Activated CD4-positive, alpha-beta T cell treated with anti-CD3 and anti-CD28 coated beads, Interleukin-2, amount 50 U/mL, for 24 hours (primary cell): ENCODE measurements around the gene PGAP6.
"Not testable (repeated sequence)": the region's sequence is repeated elsewhere in the genome, so short reads cannot be mapped to it uniquely, and the experiment has no call there.

Experiments
- DNase-seq, 2 donors: peaks; one replicate each; pipeline ENCODE4 v3.0.0-alpha.2; 2020; ENCODE audit warnings: low read depth in 1 of 2, low spot score in 1 of 2

Gene PGAP6

DNA sequence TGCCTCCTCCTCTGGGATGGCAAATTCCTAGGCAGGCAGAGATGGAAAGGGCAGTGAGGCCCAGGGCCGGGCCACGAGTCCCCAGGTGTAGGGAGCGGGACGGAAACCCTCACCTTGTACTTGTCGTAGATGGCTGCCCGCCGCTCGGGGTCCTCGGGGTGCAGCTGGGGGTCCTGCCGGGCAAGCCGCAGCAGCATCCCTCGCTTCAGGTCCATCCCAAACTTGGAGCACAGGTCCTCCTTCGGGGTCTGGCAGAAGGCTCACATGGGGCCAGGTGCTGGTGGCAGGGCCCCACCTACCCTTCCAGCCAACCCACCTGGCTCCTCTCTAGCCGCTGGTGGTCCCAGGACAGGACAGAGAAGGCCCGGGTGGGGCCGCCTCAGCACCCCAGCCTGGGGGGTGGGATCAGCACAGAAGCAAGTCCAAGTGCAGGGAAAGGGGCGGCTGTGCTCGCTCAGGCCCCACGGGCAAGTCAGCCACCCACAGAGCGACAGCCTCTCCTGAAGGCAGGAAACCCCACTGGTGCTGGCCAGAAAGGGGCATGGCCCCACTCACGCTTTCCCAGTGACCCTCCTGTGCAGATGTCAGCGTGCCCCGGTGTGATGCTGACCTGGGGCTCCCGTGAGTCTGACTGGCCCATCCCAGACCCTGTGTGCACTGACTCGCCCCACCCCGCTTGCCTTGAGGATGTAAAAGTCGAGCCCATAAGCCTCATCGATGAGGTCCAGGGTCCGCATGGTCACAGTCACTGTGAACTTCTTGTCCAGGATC, 13.2 kb downstream of the PGAP6 start:
- no peak for DNase-seq

DNA sequence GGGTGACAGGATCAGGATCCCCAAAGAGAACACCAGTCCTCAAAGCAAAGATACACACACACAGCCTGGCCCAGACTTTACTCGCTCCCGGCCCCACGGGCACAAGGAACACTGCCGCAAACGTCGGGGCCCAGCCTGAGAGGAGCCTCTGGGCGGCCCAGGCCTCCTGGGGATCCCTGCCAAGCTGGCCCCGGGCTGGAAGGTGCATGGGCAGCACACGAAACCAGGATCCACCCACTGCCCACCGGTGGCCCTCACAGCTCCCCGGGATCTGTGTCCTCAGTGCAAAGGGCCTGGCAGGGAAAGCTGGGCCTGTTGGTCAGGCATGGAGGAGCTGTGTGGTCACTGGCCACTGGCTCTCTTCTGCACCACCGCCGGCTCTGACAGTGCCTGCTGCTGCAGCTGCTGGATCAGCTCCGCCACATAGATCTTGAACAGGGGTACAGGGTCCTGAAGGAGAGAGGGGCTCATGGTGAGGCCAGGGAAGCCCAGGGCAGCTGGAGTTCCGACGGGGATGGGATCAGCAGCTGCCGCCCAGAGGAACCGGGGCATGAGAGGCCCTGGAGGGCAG, 14.4 kb downstream of the PGAP6 start:
- no peak for DNase-seq

DNA sequence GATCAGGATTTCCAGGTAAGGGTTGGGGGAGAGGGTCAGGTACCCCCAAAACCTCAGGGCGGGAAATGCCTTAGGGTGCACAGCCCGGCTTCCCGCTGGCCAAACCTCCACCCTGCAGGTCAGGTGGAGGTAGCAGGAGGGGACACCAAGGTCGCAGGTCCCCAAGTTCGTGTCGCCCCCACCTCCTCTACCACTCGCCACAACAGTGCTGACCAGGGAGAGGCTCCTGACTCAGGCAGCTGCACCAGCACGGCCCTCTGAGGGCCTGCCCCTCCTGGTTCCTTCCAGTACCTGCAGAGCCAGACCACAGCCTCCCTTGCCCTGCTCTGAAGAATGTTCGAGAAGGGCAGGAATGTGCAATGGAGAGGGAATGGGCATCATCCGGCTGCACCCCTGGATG, 15.3 kb downstream of the PGAP6 start:
- no peak for DNase-seq

DNA sequence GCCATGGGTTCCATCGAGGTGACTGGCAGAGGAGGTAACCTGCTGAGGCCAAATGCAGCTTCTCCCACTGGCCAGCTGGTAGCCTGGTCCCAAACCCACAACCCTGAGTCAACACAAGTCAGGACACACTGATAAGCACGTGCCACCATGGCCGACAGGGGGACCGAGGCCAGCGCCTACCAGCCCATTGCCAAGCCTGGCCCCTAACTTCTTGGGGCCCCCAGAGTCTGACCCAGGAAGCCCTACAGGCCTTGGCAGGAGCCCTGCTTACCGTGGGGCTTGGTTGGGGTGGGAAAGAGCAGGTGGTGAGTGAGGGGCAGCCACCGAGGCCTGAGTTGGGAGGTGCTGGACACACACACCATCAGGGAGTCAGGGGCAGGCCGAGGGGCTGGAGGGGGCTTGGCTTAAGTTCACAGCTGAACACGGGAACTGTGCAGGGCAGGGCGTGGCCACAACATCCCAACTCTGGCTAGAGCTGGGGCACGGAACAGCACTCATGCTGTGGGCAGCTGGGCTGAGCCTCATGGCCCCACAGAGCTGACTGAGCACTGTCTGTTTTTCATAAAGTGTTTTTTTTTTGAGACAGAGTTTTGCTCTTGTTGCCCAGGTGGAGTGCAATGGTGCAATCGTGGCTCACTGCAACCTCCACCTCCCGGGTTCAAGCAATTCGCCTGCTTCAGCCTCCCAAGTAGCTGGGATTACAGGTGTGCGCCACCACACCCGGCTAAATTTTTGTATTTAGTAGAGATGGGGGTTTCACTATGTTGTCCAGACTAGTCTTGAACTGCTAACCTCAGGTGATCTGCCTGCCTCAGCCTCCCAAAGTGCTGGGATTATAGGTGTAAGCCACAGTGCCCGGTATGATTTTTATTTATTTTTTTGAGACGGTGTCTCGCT, 16.9 kb downstream of the PGAP6 start:
- no peak for DNase-seq

DNA sequence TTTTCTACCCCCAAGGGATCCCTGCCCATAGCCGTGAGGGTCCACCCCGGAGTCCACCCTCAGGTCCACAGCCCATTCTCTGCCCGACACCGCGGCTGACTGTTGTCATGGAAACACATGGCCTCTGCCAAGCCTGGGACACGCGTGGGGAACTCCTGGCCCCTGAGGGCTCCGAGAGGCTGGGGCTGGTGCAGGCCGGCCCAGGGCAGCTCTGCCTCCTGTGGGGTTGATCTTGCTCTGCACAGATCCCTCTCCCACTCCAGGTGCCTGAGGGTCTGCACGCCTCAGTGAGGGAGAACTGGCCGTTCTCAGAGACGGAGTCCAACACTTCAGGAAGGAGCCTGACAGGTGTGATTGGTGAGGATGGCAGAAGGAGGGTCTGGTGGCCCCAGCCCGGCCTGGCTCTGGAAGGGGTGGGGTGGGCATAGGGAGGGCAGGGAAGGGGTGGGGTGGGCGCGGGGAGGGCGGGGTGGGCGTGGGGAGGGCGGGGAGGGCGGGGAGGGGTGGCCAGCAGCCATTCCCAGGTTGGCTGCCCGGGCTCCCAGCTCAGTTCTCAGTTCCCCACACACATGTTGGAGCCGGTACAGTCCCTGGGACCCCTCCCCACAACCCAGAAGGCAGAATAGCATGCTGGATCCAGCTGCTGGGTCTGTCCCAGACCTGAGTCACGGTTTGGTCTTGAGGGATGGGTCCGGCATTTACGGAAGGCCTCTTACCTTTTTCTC, 17.9 kb downstream of the PGAP6 start:
- no peak for DNase-seq

DNA sequence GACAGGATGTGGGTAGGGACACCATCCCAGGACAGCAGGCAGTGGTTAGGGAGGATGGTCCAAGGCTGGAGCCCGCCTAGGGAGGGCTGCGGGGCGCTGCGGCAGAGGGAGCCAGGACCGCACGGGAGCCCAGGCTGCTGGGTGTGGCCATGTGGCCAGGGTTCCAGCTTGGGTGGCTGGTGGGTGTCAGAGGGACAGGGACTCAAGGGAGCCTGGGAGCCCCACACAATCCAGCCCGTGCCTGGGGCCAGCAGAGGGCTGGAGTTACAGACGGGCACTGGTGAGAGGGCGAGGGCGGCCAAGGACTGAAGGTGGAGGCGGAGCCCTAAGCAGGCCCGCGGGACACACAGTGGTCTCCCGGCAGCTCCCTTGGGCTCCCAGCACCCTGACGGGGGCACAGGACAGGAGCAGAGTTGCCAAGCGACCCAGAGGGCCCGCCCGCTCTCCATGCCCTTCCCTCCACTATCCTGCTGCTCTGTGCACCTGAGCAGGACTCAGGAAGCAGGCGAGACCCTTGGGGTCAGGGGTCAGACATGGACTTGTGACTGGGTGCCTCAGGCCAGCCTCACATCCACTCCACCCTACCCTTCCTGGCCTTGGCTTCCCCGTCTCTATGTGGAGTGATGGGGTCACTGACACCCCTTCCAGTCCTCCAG, 18.5 kb downstream of the PGAP6 start:
- no peak for DNase-seq

DNA sequence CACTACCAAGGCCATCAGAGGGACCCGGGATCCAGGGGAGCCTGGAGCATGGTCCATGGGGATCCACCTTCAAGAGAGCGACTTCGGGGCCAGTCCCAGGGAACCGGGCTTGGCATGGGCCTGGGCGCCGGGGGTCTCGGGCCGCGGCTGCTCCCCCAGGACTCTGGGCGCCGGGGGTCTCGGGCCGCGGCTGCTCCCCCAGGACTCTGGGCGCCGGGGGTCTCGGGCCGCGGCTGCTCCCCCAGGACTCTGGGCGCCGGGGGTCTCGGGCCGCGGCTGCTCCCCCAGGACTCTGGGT, 19.1 kb downstream of the PGAP6 start:
- not testable (repeated sequence) for DNase-seq

DNA sequence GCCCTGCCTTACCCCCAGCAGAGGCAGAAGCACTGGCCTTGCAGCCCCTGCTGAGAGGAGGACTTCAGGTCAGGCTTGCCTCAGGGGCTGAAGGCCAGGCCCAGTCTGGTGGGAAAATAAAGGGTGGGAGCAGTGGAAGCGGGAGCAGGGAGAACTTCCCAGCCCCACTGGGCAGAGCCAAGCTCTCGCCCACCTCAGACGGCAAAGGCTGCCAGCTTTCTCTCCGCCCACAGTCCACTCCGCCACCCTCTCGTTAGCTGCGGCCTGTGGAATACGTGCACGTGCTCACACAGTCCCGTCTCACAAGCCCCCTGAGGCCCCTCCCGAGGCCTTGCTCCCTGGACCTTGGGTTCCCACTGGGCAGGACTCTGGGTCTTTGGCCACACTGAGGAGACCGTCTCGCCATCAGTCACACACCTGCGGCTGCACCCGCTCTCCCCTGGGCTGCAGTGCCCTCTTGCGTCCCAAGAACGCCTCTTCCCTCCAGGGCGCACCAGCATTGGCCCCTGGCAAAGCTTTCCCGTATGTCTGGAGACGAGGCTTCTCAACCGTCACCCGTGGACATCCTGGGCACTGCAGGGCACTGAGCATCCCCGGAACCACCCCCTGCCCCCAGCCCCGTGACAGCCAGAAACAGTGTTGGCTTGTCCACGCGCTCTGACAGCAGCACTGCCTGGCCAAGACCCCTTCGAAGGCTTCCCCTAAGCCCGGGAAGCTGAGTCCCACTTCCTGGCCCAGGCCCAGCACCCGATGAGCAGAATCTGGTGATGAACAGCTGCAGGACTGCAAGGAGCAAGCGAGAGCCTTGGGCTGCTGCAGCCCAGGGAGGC, 19.7 kb downstream of the PGAP6 start:
- peak; percentile 54 to 60 for DNase-seq

DNA sequence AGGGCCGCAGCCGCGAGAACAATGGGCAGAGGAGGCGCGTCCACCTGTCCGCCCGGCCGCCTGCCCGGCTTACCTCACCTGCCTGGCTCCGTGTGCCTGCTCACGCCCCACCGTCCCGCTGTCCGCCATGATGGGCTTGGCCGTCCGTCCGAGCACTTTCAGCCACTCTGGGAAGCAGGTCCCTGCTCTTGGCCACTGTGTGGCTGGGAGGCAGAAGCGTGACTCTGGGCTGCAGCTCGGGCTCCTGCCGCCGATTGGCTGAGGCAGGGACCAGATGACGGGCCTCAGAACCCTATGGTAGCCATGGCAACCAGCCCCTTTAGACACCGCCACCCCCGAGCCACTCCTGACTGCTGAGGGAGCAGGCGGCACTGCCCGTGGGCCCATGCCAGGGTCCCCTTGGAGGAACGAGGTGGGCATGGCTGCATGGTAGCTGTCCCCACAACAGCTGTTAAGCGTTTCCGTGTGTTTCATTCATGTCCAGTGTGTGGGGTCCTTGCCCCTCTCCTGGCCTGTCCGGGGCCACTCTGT, 20.4 kb downstream of the PGAP6 start:
- DNase-seq: no peak

DNA sequence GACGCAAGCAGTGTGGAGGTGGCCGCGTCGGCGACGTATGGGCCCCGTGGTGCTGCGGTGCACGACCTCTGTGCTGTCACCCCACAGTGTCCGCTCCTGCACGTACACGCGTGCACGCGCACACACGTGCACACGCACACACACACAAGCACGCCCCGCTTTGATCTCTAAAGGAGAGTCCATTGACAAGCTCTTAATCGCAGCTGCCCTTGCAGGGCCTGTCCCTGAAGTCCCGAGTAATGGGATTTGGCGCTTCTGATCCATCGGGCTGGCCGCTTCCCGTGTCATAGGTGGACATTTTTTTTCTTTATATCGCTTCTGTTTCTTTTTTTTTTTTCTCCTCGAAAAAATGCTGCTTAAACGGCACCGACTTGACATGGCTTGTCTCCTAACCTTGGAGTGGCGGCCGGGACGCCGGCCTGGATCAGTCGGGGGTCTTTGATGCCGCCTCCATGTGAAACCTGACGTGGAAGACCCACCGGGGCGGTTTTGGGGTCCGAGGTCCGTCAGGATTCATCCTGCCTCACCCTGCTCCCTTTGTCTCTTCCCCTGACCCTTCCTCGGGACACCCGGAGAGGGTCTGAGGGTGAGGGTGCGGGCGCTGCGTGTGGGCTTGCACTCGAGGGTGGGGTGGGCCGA, 21.0 kb downstream of the PGAP6 start:
- no peak for DNase-seq

DNA sequence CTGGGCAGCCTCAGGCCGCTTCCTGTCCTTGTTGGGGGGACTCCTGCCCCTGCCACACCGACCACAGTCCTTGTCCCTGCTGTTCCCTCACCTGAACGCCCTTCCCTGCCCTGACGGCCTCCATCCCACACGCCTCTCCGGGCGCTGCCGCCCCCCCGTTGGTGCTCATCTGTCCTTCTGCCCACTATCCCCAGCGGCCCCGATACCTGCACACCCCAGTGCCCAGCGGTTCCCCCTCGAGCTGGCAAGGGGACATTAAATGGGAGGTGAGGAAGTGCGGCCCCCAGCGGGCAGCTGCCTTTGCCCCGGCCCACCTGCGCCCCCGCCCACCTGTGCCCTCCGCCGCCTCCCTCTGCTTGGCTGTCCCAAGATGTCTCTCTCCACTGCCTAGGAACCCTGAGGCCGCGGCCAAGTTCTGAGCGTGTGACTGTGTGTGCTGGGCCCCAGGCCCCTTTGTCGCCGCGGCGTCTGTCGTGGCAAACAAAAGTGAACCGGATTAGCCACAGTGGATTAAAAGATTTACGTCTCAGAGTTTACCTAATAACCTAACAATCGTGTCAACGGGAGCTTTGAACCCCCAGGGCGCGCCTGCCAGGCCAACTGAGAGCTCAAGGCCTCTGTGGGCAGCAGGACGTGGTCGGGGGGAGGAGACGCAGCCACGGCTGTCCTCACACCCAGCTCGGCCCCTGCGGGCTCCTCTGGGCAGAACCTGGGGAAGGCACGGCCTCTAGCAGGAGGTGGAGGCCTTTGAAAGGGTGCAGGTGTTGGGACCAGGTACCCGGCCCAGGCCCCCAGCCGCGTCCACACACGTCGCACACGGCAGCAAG, 21.7 kb downstream of the PGAP6 start:
- DNase-seq: no peak

DNA sequence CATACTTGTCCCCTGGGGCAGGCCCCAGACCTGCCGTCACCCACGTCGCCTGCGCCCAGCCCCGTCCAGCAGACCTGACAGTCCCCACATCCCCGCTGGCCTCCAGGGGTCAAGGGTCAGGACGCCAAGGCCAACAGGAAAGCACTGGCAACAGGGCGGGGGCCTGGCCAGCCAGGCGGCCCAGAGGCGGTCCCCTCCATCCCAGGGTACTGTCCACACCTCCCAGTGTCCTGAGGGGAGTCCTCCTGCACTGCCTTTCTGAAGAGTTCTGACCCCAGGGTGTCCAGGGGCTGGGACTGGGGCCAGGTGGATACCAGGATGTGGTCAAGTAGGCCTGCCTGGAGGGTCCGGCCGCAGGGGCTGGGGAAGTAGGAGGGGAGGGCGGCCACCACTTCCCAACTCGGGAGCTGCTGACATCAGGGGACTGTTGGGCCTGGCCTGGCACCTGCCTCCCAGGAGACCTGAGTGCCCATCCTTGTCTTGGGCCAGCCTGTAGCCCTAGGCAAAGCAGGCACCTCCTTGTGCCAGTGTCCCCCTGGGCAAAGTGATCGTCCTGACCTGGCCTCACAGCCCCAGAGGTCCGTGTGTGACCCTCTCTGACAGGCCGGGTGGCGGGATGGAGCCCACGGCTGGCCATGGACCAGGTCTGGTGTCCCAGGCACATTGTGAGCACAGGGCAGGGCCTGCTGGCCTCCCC, 22.6 kb downstream of the PGAP6 start:
- DNase-seq: no peak

DNA sequence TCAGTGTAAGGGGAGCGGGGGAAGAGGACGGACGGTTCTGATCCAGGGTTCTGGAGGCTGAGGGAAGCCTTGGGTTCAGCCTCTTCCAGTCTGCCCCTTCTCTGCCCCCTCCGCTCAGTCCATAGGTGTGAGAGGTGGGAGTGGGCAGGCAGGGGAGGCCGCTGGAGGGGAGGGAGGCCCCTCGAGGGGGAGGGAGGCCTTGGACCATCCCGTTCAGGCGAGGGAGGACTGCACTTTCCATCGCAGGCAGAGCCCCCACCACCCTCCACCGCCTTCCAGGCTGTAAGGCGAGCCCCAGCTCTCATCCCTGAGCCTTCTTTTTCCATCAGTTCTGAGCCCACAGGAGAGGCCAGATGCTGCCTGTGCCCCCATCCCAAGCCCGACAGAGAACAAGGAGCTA, 25.0 kb downstream of the PGAP6 start:
- DNase-seq: no peak

DNA sequence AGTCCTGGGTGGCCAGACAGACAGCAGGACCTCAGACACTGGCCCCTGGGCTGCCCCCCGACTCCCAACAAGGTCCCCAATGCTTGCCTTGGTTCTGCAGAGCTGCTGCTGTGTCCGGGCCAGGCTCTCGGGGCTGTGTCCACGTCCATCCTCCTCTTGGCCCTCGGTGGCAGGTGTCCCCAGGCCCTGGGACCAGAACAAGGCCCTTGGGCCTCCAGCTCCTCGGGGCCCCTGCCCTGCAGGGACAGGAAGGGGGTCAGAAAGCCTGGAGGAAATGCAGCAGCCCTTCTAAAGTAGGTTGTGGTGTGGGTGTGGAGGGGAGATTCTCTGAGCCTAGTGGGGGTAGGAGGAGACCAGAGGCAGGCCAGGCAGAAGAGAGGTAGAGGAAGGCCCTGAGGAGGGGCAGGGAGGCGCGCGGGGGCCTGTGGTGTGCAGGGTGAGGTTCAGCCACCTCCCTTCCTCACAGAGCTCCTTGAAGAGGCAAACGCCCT, 26.8 kb downstream of the PGAP6 start:
- no peak for DNase-seq

DNA sequence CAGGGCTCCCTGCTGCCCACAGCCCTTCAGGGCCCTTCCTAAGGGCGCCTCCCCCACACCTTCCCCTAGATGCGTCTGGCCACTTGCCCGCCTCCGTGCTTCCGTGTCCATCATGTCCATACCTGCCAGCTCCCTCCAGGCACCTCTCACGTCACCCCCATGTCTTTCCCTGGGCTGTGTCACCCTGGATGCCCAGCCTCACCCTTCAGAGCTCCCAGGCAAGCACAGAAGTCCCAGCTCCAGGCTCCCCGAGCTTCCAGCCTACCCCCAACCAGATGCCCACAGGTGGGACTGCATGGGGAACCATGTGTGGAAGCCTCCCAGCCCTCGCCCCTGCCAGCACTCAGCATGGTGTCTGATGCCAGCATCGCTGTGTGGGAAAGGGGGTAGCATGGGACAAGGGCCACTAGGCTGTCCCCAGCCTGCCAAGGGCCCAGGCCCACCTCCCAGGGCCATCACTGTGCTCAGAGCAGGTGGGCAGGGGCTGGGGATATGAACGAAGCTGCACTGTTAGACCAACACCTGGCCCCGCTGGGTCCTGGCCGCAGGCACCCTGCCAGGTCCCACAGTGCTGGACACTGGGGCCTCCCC, 27.4 kb downstream of the PGAP6 start:
- no peak for DNase-seq

DNA sequence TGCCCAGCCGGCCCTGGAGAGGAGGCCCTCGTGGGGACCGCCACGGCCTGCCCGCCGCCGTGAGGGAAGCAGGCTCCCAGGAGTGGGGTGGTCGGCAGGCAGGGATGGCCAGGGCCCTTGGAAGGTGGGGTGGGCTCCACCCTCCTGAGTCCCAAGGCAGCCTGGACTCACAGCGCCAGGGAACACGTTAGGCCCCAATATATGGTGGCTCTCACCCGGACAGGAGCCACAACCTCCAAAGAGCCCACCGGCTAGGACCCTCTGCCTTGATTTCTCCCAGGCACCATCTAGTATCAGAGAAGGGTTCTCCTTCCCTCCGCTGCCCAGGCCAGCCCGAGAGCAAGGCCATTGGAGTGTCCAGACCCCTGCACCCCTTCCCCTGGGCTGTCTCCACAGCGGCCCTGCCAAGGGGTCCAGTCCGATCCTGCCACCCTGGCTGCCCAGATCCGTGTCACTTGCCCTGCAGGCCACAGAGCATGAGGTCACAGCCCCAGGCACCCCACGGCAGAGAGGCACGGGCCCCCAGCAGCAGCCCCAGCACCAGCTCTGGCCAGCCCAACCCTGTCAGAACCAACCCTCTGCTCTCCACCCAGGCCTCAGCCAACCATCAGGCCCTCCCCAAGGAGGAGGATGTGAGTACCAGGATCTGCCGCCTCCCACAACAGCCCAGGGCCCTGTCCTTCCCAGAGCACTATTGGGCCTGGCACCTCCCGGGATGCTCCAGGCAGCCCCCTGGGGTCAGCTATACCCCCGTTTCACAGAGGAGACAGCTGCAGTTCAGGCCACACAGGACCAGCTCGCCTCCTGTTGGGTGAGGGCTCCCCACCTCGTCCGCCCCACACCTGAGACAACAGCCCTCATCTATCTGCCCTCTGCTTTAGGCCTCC, 28.1 kb downstream of the PGAP6 start:
- no peak for DNase-seq
